Common myeloid progenitor, CD34-positive (primary cell): ENCODE results near the gene ADD1.

ENCODE experiments used
- CTCF ChIA-PET: fragments of 350-600 bp; sonication (Branson Sonifier 250); formaldehyde crosslinking; loops from one replicate; lab custom pipeline; 2021; ENCODE audit warnings: antibody characterized with exemption; lab: Charles Lee
- POLR2A ChIA-PET: fragments of 350-600 bp; sonication (Branson Sonifier 250); formaldehyde crosslinking; loops from one replicate; lab custom pipeline; 2021; ENCODE audit warnings: antibody characterized with exemption; lab: Charles Lee
- DNase-seq, 3 donors: peaks; one replicate each; pipeline versions ENCODE4 v3.0.0 to v3.0.0-alpha.2; 2013
- H3K27ac ChIP-seq, 2 experiments: 1 replicate in 1 of 2; 2 replicates in 1 of 2; pipeline ENCODE4 v1.7.0; 2013; ENCODE audit warnings: inconsistent platforms in 2 of 2, low read length in 2 of 2, mild to moderate bottlenecking in 2 of 2, low read depth in 1 of 2, moderate library complexity in 1 of 2; ENCODE audit not compliant: severe bottlenecking in 2 of 2, insufficient read depth in 1 of 2, poor library complexity in 1 of 2
- H3K27me3 ChIP-seq, 5 experiments: replicated peaks in 2 of 5; 1 replicate in 3 of 5; 2 replicates in 2 of 5; pipeline versions ENCODE4 v1.6.1 to v1.7.0; 2013; ENCODE audit warnings: low read length in 4 of 5, mild to moderate bottlenecking in 2 of 5, moderate library complexity in 2 of 5, inconsistent platforms in 1 of 5; ENCODE audit not compliant: insufficient read depth in 5 of 5, control insufficient read depth in 4 of 5
- H3K36me3 ChIP-seq, 4 experiments: 1 replicate in 2 of 4; 2 replicates in 2 of 4; pipeline versions ENCODE4 v1.6.1 to v1.7.0; 2013; ENCODE audit warnings: low read length in 3 of 4, control low read depth in 1 of 4, mild to moderate bottlenecking in 1 of 4; ENCODE audit not compliant: control insufficient read depth in 4 of 4, insufficient read depth in 4 of 4
- H3K4me1 ChIP-seq, 4 experiments: 1 replicate in 3 of 4; 2 replicates in 1 of 4; pipeline versions ENCODE4 v1.6.1 to v1.7.1; 2013; ENCODE audit warnings: low read length in 3 of 4, mild to moderate bottlenecking in 3 of 4, control low read depth in 1 of 4, inconsistent platforms in 1 of 4, moderate library complexity in 1 of 4; ENCODE audit not compliant: control insufficient read depth in 4 of 4, insufficient read depth in 4 of 4; ENCODE audit errors: control extremely low read depth in 1 of 4
- H3K4me3 ChIP-seq, 7 experiments: 1 replicate in 4 of 7; 2 replicates in 3 of 7; pipeline versions ENCODE4 v1.5.1 to v1.7.0; 2013; ENCODE audit warnings: mild to moderate bottlenecking in 7 of 7, low read length in 6 of 7, moderate library complexity in 6 of 7, inconsistent platforms in 2 of 7, low read depth in 2 of 7, control low read depth in 1 of 7; ENCODE audit not compliant: insufficient read depth in 4 of 7, control insufficient read depth in 1 of 7; ENCODE audit errors: extremely low read depth in 1 of 7
- H3K9me3 ChIP-seq, 5 experiments: 1 replicate in 4 of 5; 2 replicates in 1 of 5; pipeline versions ENCODE4 v1.6.1 to v1.7.1; 2013; ENCODE audit warnings: low read length in 4 of 5, mild to moderate bottlenecking in 2 of 5, inconsistent platforms in 1 of 5, low read depth in 1 of 5, moderate library complexity in 1 of 5; ENCODE audit not compliant: control insufficient read depth in 4 of 5, insufficient read depth in 2 of 5; ENCODE audit errors: control extremely low read depth in 1 of 5
- WGBS: methylation state at CpG from one replicate; pipeline ENCODE4 v1.1.5; 2013; ENCODE audit not compliant: insufficient coverage; 5-methylcytosine and 5-hydroxymethylcytosine counted together

The ADD1 gene

DNA sequence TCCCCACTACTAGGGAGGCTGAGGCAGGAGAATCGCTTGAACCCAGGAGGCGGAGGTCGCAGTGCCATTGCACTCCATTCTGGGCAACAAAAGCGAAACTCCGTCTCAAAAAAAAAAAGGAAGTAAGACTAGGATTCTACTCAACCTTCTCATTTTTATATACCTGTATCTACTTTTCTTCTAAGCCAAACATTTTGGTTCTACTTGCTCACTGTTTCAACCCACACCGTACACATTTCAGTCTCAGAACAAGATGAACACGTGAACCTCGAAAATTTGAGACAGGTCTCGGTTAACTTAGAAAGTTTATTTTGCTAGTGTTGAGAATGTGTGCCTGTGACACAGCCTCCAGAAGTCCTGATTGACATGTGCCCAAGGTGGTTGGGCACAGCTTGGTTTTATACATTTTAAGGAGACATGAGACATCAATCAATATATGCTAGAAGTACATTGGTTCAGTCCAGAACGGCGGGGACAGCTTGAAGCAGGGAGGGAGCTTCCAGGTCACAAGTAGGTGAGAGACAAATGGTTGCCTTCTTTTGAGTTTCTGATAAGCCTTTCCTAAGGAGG, 3.7 kb downstream of the ADD1 start:
- Histone ChIP-seq H3K27me3 (no peaks in the 10 kb centered on the region), H3K4me1 (peaks cover 25 to 53% (median 48%) of the 10 kb centered on the region in 4 experiments), H3K27ac (no peak overlapping the region), H3K9me3 (no peaks in the 10 kb centered on the region), H3K4me3 (no peak overlapping the region), H3K36me3 (no peaks in the 10 kb centered on the region)
- WGBS: 82% methylated on average over 8 of the region's 11 CpGs
- POLR2A ChIA-PET: no interaction called here
- no peak for DNase-seq
- CTCF ChIA-PET: interaction anchor here (0.8 to 1.7 kb wide), 4 partner anchors 8 to 48 kb away, joined by 3 to 5 read pairs (median 3); no protein-coding TSS in a partner anchor

GRCh38 chr4:2848449-2848848, 4.8 kb downstream of the ADD1 start:
- WGBS: 100% methylated on average over 2 of the region's 2 CpGs
- POLR2A ChIA-PET: no interaction called here
- H3K27me3 ChIP-seq: no peaks in the 10 kb centered on the region
- CTCF ChIA-PET: interaction anchor here (1.0 to 1.7 kb wide), 2 partner anchors 12 to 16 kb away, joined by 3 read pairs; no protein-coding TSS in a partner anchor
- no peak for DNase-seq
- no peaks in the 10 kb centered on the region for H3K36me3 ChIP-seq
- H3K4me1 ChIP-seq: peaks cover 22 to 54% (median 49%) of the 10 kb centered on the region in 4 experiments
- H3K27ac ChIP-seq: no peak overlapping the region
- no peaks in the 10 kb centered on the region for H3K9me3 ChIP-seq
- no peak overlapping the region for H3K4me3 ChIP-seq

- no peak overlapping the region for H3K4me3 ChIP-seq
- H3K36me3 ChIP-seq: peaks cover under 1 to 8% (median 2%) of the 10 kb centered on the region in 4 experiments
- DNase-seq: no peak
- WGBS: 61% methylated on average over 6 of the region's 9 CpGs
- no peak overlapping the region for H3K27ac ChIP-seq
- ChIA-PET CTCF (interaction anchor here (1.2 to 4.5 kb wide), 4 partner anchors 9 to 86 kb away, joined by 3 to 17 read pairs (median 4); no protein-coding TSS in a partner anchor), POLR2A (interaction anchor here (1.1 kb wide), 1 partner anchor 18 kb away, joined by 3 read pairs; no protein-coding TSS in a partner anchor)
- no peaks in the 10 kb centered on the region for H3K9me3 ChIP-seq
- no peaks in the 10 kb centered on the region for H3K27me3 ChIP-seq
- peaks cover 21 to 55% (median 49%) of the 10 kb centered on the region in 4 experiments for H3K4me1 ChIP-seq
Observed at GRCh38 chr4:2849267-2850152, 5.9 kb downstream of the ADD1 start.

DNA sequence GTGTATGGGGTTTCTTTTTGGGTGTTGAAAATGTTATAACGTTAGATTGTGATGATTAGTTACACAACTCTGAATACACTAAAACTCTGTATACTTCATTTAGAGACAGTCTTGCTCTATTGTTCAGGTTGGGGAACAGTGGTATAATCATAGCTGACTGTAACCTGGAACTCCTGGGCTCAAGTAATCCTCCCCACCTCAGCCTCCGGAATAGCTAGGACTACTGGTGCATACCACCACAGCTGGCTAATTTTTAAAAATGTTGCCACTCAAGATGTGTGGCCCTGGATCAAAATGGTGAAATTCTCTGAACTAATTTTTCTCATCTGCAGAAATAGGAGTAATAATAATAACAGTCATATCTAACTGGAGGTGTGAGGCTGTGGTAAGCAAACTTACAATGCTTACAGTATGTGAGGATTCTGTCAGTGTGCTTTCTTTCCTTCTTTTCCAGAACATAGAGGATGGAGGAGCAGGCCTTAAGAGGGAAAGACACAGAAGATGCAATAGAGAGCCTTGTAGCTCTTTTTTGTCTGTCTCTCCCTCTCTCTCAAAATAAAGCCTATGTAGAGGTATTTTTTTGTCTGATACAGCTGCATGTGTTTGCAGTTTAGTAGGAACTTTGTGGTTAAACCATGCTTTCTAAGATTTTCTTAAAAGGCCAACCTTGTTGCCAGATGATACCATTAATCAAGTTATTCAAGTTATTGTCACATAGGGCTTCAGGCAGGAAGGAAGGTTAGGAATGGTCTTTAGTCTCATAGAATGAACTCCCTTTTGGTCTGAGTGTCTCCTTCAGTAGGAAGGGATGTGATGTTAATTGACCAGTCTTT, 7.5 kb downstream of the ADD1 start:
- Histone ChIP-seq H3K36me3 (peaks cover 3 to 8% (median 5%) of the 10 kb centered on the region in 4 experiments), H3K9me3 (no peaks in the 10 kb centered on the region), H3K27me3 (no peaks in the 10 kb centered on the region), H3K27ac (no peak overlapping the region), H3K4me1 (peaks cover 10 to 44% (median 35%) of the 10 kb centered on the region in 4 experiments), H3K4me3 (peak overlapping the region in 1 of 7 experiments; percentile 29)
- WGBS: no CpG with 5 or more reads among the region's 2 CpGs
- ChIA-PET POLR2A (interaction anchor here (0.6 kb wide), 1 partner anchor 326 kb away, joined by 5 read pairs; no protein-coding TSS in a partner anchor), CTCF (interaction anchor here (0.8 to 4.5 kb wide), 3 partner anchors 10 to 20 kb away, joined by 4 to 17 read pairs (median 4); no protein-coding TSS in a partner anchor)
- DNase-seq: peak in 2 of 3 donors; percentile 54 to 74

DNA sequence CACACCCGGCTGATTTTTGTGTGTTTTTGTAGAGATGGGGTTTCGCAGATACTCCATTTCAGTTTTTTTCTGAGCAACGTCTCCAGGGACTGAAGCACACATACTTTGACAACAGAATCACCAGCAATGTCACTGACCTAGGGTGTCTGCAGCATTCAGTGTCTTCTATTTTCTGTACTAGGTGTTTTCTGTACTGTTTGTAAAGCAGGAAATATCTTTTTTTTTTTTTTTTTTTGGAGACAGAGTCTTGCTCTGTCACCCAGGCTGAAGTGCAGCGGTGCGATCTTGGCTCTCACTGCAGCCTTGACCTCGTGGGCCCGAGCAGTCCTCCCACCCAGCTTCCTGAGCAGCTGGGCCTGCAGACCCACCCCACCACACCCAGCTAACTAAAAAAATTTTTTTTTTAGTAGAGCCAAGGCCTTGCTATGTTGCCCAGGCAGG, 8.9 kb downstream of the ADD1 start:
- peak in 1 of 3 donors; percentile 69 for DNase-seq
- POLR2A ChIA-PET: interaction anchor here (0.6 to 1.1 kb wide), 2 partner anchors 14 to 60 kb away, joined by 4 to 6 read pairs; partner anchors contain the start of gene SH3BP2
- WGBS: no CpG with 5 or more reads among the region's 7 CpGs
- CTCF ChIA-PET: interaction anchor here (0.7 to 4.5 kb wide), 2 partner anchors 9 to 55 kb away, joined by 3 to 17 read pairs; no protein-coding TSS in a partner anchor
- Histone ChIP-seq H3K27ac (no peak overlapping the region), H3K4me1 (peaks cover 9 to 42% (median 33%) of the 10 kb centered on the region in 4 experiments), H3K4me3 (peak overlapping the region in 1 of 7 experiments; percentile 33), H3K9me3 (no peaks in the 10 kb centered on the region), H3K27me3 (no peaks in the 10 kb centered on the region), H3K36me3 (peaks cover 3 to 8% (median 6%) of the 10 kb centered on the region in 4 experiments)

DNA sequence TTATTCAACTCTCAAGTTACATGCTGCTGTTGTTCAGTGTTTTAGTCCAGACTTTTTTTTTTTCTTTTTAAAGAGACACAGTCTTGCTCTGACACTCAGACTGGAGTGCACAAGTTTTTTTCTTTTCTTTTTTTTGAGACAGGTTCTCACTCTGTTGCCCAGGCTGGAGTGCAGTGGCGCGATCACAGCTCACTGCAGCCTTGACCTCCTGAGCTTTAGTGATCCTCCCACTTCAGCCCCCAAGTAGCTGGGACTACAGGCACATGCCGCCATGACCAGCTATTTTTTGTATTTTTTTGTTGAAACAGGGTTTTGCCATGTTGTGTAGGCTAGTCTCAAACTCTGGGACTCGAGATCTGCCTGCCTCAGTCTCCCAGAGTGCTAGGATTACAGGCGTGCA, 11.9 kb downstream of the ADD1 start:
- Histone ChIP-seq H3K9me3 (no peaks in the 10 kb centered on the region), H3K4me1 (peaks cover 22 to 46% (median 33%) of the 10 kb centered on the region in 4 experiments), H3K4me3 (no peak overlapping the region), H3K36me3 (peaks cover 3 to 8% (median 6%) of the 10 kb centered on the region in 4 experiments), H3K27me3 (no peaks in the 10 kb centered on the region), H3K27ac (no peak overlapping the region)
- WGBS: 95% methylated on average over 4 of the region's 5 CpGs
- CTCF ChIA-PET: interaction anchor here (0.7 to 1.4 kb wide), 3 partner anchors 9 to 61 kb away, joined by 4 to 5 read pairs (median 5); no protein-coding TSS in a partner anchor
- DNase-seq: no peak
- POLR2A ChIA-PET: no interaction called here
